GM23338 (cell line): Measurements from ENCODE around the gene NR3C1. TPM values are rescaled to one million over a fixed set of nuclear protein-coding genes. Genes with fewer than 3 reads are reported as not detected.

Source experiments
- JUNB ChIP-seq: IDR thresholded peaks from one replicate; pipeline ENCODE4 v1.6.1; 2016; ENCODE audit warnings: antibody characterized with exemption; ENCODE audit not compliant: unreplicated experiment
- ZNF331 ChIP-seq: fragments of 250-450 bp; sonication (Bioruptor Pico); IDR thresholded peaks from 2 replicates; pipeline ENCODE4 v1.5.0; 2020; ENCODE audit warnings: low read depth, mild to moderate bottlenecking, moderate library complexity
- polyA plus RNA-seq: library from polyadenylated mRNA; unstranded; fragments of >200 nt; fragmentation: Nextera tagmentation; extraction: Ambion mirVana; gene quantifications from 2 replicates; pipeline ENCODE4 v1.2.1, GENCODE V29; 2016
- total RNA-seq: library from RNA; depleted of rRNA; stranded (reverse); fragments of >200 nt; shearing (Covaris generic); gene quantifications from 2 replicates; pipeline ENCODE4 v1.2.3, GENCODE V29; 2014
- TF ChIP-seq, protein P1 (sequence below): fragments of 250-450 bp; sonication (Bioruptor Pico); IDR thresholded peaks from 2 replicates; pipeline ENCODE4 v1.5.0; 2020; ENCODE audit warnings: mild to moderate bottlenecking, moderate library complexity
- TF ChIP-seq, protein P2 (sequence below): IDR thresholded peaks from 2 replicates; pipeline ENCODE4 v1.6.1; 2016; ENCODE audit warnings: antibody characterized with exemption
- TF ChIP-seq, protein P3 (sequence below): IDR thresholded peaks from one replicate; pipeline ENCODE4 v1.6.1; 2018; ENCODE audit warnings: antibody characterized with exemption; ENCODE audit not compliant: unreplicated experiment

Gene NR3C1
- total and polyA plus RNA-seq, 2 experiments from 2014 or later, result 1.2 to 4.6 TPM

DNA sequence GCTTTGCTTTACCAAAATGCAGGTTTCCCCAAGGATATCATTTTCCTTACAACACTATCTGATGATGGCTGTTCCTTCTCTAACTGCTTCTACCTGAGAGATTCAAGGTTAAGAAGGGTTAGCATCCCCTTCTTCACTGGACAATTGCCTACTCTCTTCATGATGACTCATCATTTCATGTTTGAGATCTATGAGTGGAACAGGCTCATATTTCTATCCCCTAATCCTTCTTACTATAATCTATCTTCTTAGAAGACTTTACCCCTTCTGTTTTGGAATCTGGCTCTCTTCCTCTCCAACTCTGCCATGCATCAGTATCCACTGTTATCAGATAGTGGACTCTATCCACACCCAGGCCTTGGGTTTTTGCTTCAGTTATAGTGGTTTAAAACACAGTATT, 54.3 kb downstream of the NR3C1 start (continued):
- TF ChIP-seq, protein P1, sequence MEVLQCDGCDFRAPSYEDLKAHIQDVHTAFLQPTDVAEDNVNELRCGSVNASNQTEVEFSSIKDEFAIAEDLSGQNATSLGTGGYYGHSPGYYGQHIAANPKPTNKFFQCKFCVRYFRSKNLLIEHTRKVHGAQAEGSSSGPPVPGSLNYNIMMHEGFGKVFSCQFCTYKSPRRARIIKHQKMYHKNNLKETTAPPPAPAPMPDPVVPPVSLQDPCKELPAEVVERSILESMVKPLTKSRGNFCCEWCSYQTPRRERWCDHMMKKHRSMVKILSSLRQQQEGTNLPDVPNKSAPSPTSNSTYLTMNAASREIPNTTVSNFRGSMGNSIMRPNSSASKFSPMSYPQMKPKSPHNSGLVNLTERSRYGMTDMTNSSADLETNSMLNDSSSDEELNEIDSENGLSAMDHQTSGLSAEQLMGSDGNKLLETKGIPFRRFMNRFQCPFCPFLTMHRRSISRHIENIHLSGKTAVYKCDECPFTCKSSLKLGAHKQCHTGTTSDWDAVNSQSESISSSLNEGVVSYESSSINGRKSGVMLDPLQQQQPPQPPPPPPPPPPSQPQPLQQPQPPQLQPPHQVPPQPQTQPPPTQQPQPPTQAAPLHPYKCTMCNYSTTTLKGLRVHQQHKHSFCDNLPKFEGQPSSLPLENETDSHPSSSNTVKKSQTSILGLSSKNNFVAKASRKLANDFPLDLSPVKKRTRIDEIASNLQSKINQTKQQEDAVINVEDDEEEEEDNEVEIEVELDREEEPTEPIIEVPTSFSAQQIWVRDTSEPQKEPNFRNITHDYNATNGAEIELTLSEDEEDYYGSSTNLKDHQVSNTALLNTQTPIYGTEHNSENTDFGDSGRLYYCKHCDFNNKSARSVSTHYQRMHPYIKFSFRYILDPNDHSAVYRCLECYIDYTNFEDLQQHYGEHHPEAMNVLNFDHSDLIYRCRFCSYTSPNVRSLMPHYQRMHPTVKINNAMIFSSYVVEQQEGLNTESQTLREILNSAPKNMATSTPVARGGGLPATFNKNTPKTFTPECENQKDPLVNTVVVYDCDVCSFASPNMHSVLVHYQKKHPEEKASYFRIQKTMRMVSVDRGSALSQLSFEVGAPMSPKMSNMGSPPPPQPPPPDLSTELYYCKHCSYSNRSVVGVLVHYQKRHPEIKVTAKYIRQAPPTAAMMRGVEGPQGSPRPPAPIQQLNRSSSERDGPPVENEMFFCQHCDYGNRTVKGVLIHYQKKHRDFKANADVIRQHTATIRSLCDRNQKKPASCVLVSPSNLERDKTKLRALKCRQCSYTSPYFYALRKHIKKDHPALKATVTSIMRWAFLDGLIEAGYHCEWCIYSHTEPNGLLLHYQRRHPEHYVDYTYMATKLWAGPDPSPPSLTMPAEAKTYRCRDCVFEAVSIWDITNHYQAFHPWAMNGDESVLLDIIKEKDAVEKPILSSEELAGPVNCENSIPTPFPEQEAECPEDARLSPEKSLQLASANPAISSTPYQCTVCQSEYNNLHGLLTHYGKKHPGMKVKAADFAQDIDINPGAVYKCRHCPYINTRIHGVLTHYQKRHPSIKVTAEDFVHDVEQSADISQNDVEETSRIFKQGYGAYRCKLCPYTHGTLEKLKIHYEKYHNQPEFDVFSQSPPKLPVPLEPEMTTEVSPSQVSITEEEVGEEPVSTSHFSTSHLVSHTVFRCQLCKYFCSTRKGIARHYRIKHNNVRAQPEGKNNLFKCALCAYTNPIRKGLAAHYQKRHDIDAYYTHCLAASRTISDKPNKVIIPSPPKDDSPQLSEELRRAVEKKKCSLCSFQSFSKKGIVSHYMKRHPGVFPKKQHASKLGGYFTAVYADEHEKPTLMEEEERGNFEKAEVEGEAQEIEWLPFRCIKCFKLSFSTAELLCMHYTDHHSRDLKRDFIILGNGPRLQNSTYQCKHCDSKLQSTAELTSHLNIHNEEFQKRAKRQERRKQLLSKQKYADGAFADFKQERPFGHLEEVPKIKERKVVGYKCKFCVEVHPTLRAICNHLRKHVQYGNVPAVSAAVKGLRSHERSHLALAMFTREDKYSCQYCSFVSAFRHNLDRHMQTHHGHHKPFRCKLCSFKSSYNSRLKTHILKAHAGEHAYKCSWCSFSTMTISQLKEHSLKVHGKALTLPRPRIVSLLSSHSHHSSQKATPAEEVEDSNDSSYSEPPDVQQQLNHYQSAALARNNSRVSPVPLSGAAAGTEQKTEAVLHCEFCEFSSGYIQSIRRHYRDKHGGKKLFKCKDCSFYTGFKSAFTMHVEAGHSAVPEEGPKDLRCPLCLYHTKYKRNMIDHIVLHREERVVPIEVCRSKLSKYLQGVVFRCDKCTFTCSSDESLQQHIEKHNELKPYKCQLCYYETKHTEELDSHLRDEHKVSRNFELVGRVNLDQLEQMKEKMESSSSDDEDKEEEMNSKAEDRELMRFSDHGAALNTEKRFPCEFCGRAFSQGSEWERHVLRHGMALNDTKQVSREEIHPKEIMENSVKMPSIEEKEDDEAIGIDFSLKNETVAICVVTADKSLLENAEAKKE (CRISPR knock-in tag), result no peak
- TF ChIP-seq, protein P2, sequence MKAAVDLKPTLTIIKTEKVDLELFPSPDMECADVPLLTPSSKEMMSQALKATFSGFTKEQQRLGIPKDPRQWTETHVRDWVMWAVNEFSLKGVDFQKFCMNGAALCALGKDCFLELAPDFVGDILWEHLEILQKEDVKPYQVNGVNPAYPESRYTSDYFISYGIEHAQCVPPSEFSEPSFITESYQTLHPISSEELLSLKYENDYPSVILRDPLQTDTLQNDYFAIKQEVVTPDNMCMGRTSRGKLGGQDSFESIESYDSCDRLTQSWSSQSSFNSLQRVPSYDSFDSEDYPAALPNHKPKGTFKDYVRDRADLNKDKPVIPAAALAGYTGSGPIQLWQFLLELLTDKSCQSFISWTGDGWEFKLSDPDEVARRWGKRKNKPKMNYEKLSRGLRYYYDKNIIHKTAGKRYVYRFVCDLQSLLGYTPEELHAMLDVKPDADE, result no peak
- no peak for TF ChIP-seq JUNB
- TF ChIP-seq ZNF331 (CRISPR knock-in tag), result no peak
- TF ChIP-seq, protein P3, sequence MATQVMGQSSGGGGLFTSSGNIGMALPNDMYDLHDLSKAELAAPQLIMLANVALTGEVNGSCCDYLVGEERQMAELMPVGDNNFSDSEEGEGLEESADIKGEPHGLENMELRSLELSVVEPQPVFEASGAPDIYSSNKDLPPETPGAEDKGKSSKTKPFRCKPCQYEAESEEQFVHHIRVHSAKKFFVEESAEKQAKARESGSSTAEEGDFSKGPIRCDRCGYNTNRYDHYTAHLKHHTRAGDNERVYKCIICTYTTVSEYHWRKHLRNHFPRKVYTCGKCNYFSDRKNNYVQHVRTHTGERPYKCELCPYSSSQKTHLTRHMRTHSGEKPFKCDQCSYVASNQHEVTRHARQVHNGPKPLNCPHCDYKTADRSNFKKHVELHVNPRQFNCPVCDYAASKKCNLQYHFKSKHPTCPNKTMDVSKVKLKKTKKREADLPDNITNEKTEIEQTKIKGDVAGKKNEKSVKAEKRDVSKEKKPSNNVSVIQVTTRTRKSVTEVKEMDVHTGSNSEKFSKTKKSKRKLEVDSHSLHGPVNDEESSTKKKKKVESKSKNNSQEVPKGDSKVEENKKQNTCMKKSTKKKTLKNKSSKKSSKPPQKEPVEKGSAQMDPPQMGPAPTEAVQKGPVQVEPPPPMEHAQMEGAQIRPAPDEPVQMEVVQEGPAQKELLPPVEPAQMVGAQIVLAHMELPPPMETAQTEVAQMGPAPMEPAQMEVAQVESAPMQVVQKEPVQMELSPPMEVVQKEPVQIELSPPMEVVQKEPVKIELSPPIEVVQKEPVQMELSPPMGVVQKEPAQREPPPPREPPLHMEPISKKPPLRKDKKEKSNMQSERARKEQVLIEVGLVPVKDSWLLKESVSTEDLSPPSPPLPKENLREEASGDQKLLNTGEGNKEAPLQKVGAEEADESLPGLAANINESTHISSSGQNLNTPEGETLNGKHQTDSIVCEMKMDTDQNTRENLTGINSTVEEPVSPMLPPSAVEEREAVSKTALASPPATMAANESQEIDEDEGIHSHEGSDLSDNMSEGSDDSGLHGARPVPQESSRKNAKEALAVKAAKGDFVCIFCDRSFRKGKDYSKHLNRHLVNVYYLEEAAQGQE, result no peak
